Amniotic stem cell (primary cell): Measurements from ENCODE around the gene ZSCAN5C.
"Not testable (repeated sequence)": the region's sequence is repeated elsewhere in the genome, so short reads cannot be mapped to it uniquely, and the experiment has no call there.

ENCODE experiments used
- DNase-seq: peaks from one replicate; lab custom pipeline; 2025; lab: John Stamatoyannopoulos, UW

Gene ZSCAN5C

GRCh38 chr19:56201973-56202372 is at the start of gene ZSCAN5C:
TSS of gene ZSCAN5C (plus strand) at chr19:56202273. CDS start at chr19:56205914, 3,641 bp downstream.
- DNase-seq, result no peak

GRCh38 chr19:56152644-56153043 is 49.4 kb upstream of the ZSCAN5C start:
- DNase-seq, result no peak

GRCh38 chr19:56153507-56153906 is 48.6 kb upstream of the ZSCAN5C start:
- no peak for DNase-seq

GRCh38 chr19:56155124-56155687 is 46.9 kb upstream of the ZSCAN5C start:
- DNase-seq, result no peak

GRCh38 chr19:56156768-56157167 is 45.3 kb upstream of the ZSCAN5C start:
- DNase-seq, result no peak

- DNase-seq, result no peak
These were observed 43.8 kb upstream of the ZSCAN5C start for GRCh38 chr19:56158170-56158757.

GRCh38 chr19:56159009-56159559 is 43.0 kb upstream of the ZSCAN5C start:
- no peak for DNase-seq

- no peak for DNase-seq
These were observed 42.3 kb upstream of the ZSCAN5C start for GRCh38 chr19:56159622-56160271.

- DNase-seq, result no peak
These were observed 40.5 kb upstream of the ZSCAN5C start for GRCh38 chr19:56161534-56161933.

- no peak for DNase-seq
These were observed 39.8 kb upstream of the ZSCAN5C start for GRCh38 chr19:56162258-56162657.

GRCh38 chr19:56163097-56163496 is 39.0 kb upstream of the ZSCAN5C start:
- no peak for DNase-seq

- DNase-seq, result no peak
These were observed 35.0 kb upstream of the ZSCAN5C start for GRCh38 chr19:56167064-56167578.

GRCh38 chr19:56170261-56170660 is 31.8 kb upstream of the ZSCAN5C start:
- no peak for DNase-seq

- DNase-seq, result no peak
These were observed 28.0 kb upstream of the ZSCAN5C start for GRCh38 chr19:56174086-56174485.

GRCh38 chr19:56174550-56174949 is 27.5 kb upstream of the ZSCAN5C start:
- no peak for DNase-seq

GRCh38 chr19:56175861-56176307 is 26.2 kb upstream of the ZSCAN5C start, which contains the start of gene GALP:
TSS of gene GALP (plus strand) at chr19:56176008. CDS start at chr19:56177109, 1,101 bp downstream.
- DNase-seq, result not testable (repeated sequence)

GRCh38 chr19:56176310-56176709 is 25.8 kb upstream of the ZSCAN5C start:
- DNase-seq, result not testable (repeated sequence)

GRCh38 chr19:56176881-56177280 is 25.2 kb upstream of the ZSCAN5C start:
- DNase-seq, result no peak

GRCh38 chr19:56177564-56178243 is 24.4 kb upstream of the ZSCAN5C start:
- no peak for DNase-seq

GRCh38 chr19:56189785-56190184 is 12.3 kb upstream of the ZSCAN5C start:
- DNase-seq, result no peak

- no peak for DNase-seq
These were observed 11.0 kb upstream of the ZSCAN5C start for GRCh38 chr19:56191115-56191514.

GRCh38 chr19:56191711-56192110 is 10.4 kb upstream of the ZSCAN5C start:
- DNase-seq, result no peak
